ENCODE data around the gene SLC17A7.

SLC17A7 gene

DNA sequence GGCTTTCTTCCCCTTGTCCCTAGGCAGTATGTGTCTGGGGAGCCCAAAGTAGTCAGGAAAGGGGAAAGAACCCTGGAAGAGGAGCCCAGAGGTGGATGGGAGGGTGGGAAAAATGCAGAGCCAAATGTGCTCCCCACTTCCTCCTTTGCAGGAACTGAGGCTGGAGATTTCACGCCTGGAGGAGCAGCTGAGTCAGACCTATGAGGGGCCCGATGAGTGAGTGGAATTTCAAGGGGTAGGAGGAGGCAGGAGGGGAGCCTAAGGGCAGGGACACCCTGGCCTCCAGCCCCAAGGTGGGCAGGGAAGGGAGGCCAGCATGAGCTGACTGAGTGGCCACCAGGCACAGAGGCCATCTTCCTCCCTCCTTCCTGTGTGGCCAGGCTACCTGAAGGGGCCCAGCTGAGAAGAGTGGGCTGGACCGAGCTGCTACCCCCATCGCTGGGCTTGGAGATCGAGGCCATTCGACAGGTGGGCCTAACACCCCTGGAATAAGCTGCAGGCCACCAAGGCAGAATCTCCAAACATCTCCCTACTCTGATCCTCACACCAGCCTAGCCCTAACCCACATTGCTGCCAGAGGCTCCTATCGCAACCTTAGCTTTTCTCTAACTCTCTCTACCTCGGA lies 32.4 kb downstream of the SLC17A7 start:
- Histone ChIP-seq H3K27me3 (ENCODE audit: control insufficient read depth, low read length) (no peaks in the 10 kb centered on the region), H3K27ac (ENCODE audit: low read depth, low read length) (peak overlapping the region; percentile 72), H3K4me2 (ENCODE audit: low read length) (peak overlapping the region; percentile 94), H3K79me2 (ENCODE audit: control insufficient read depth, low read length) (no peaks in the 10 kb centered on the region), H3K36me3 (ENCODE audit: control insufficient read depth, low read length) (no peaks in the 10 kb centered on the region), H3K4me3 (ENCODE audit: low read length) (peak overlapping the region; percentile 71), H3F3A (ENCODE audit: control insufficient read depth, insufficient read depth) (peaks cover 19% of the 10 kb centered on the region; the same call in 1 of the 2 replicates), H4K20me1 (ENCODE audit: control insufficient read depth, insufficient read depth, low read depth, low read length) (no peaks in the 10 kb centered on the region), H3K4me1 (ENCODE audit: control insufficient read depth, low read length) (peaks cover 61% of the 10 kb centered on the region), H3K9me3 (ENCODE audit: control insufficient read depth, insufficient read depth, low read length) (no peaks in the 10 kb centered on the region), H3K9me2 (replicated peaks; ENCODE audit: control insufficient read depth, low read length) (no peaks in the 10 kb centered on the region)
- no peak for TF ChIP-seq EZH2phosphoT487 (IDR thresholded peaks at IDR 0.05; ENCODE audit: borderline replicate concordance, low read length)
- TF ChIP-seq, protein P1, sequence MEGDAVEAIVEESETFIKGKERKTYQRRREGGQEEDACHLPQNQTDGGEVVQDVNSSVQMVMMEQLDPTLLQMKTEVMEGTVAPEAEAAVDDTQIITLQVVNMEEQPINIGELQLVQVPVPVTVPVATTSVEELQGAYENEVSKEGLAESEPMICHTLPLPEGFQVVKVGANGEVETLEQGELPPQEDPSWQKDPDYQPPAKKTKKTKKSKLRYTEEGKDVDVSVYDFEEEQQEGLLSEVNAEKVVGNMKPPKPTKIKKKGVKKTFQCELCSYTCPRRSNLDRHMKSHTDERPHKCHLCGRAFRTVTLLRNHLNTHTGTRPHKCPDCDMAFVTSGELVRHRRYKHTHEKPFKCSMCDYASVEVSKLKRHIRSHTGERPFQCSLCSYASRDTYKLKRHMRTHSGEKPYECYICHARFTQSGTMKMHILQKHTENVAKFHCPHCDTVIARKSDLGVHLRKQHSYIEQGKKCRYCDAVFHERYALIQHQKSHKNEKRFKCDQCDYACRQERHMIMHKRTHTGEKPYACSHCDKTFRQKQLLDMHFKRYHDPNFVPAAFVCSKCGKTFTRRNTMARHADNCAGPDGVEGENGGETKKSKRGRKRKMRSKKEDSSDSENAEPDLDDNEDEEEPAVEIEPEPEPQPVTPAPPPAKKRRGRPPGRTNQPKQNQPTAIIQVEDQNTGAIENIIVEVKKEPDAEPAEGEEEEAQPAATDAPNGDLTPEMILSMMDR (IDR thresholded peaks at IDR 0.05; ENCODE audit: low read depth, low read length, poor library complexity, severe bottlenecking), result no peak

DNA sequence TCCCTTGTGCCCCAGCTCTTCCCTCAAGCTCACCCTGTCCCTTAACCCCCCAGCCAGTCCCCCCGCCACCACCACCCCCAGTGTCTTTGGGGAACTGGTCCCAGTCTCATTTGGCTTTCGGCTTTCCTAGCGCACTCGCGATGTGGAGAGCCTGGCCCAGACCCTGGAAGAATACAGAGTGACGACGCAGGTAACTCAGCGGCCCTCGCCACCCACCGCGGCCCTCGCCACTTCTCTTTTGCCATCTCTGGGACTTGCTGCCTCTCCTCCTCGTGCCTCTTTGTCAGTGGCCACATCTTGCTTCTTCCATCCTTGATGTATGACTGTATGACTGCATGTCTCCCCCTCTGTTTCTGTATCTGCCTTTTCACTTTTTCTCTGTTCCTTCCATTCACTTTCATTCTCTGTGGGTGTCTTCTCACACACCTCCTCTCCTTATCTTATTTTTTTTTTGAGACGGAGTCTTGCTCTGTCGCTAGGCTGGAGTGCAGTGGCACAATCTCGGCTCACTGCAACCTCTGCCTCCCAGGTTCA lies 33.8 kb downstream of the SLC17A7 start:
- Histone ChIP-seq H3K36me3 (ENCODE audit: control insufficient read depth, low read length) (no peaks in the 10 kb centered on the region), H3K4me1 (ENCODE audit: control insufficient read depth, low read length) (peaks cover 75% of the 10 kb centered on the region), H3F3A (ENCODE audit: control insufficient read depth, insufficient read depth) (peaks cover 24% of the 10 kb centered on the region), H3K4me2 (ENCODE audit: low read length) (no peak overlapping the region), H3K27ac (ENCODE audit: low read depth, low read length) (no peak overlapping the region), H3K27me3 (ENCODE audit: control insufficient read depth, low read length) (no peaks in the 10 kb centered on the region), H3K79me2 (ENCODE audit: control insufficient read depth, low read length) (no peaks in the 10 kb centered on the region), H4K20me1 (ENCODE audit: control insufficient read depth, insufficient read depth, low read depth, low read length) (no peaks in the 10 kb centered on the region), H3K9me2 (replicated peaks; ENCODE audit: control insufficient read depth, low read length) (no peaks in the 10 kb centered on the region), H3K9me3 (ENCODE audit: control insufficient read depth, insufficient read depth, low read length) (no peaks in the 10 kb centered on the region), H3K4me3 (ENCODE audit: low read length) (no peak overlapping the region)
- no peak for TF ChIP-seq EZH2phosphoT487 (IDR thresholded peaks at IDR 0.05; ENCODE audit: borderline replicate concordance, low read length)
- TF ChIP-seq, protein P1 (IDR thresholded peaks at IDR 0.05; ENCODE audit: low read depth, low read length, poor library complexity, severe bottlenecking), result no peak

DNA sequence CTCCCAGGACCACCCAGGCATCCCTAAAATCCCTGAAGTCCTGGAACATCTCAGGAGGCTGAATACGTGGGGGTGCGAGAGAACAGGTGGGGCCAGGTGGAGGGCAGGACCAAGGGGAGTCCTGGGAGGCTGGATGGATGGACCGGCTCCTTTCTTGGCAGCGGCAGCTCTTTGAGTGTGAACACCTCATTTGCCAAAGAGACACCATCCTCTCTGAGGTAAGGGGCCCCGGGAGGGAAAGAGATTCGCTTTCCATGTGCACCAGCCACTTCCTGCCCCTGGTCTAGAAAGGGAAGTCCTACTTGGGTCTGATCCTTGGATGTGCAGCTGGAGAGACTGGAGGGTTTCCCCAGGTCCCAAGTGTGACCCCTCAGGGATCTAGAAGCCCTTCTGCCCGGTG lies 34.2 kb downstream of the SLC17A7 start:
- Histone ChIP-seq H3K4me2 (ENCODE audit: low read length) (no peak overlapping the region), H3K4me1 (ENCODE audit: control insufficient read depth, low read length) (peaks cover 75% of the 10 kb centered on the region)
- TF ChIP-seq EZH2phosphoT487 (IDR thresholded peaks at IDR 0.05; ENCODE audit: borderline replicate concordance, low read length), result no peak
- TF ChIP-seq, protein P1 (IDR thresholded peaks at IDR 0.05; ENCODE audit: low read depth, low read length, poor library complexity, severe bottlenecking), result no peak

More for the DNA sequence above, 34.2 kb downstream of the SLC17A7 start:
- Histone ChIP-seq H4K20me1 (ENCODE audit: control insufficient read depth, insufficient read depth, low read depth, low read length) (no peaks in the 10 kb centered on the region), H3K36me3 (ENCODE audit: control insufficient read depth, low read length) (no peaks in the 10 kb centered on the region), H3K79me2 (ENCODE audit: control insufficient read depth, low read length) (no peaks in the 10 kb centered on the region), H3K9me3 (ENCODE audit: control insufficient read depth, insufficient read depth, low read length) (no peaks in the 10 kb centered on the region), H3K27me3 (ENCODE audit: control insufficient read depth, low read length) (no peaks in the 10 kb centered on the region), H3K9me2 (replicated peaks; ENCODE audit: control insufficient read depth, low read length) (no peaks in the 10 kb centered on the region), H3K27ac (ENCODE audit: low read depth, low read length) (no peak overlapping the region), H3K4me3 (ENCODE audit: low read length) (no peak overlapping the region), H3F3A (ENCODE audit: control insufficient read depth, insufficient read depth) (peaks cover 24% of the 10 kb centered on the region)
